Epithelial cell of proximal tubule (primary cell): ENCODE results near the gene CNOT9. TPM values are rescaled to one million over a fixed set of nuclear protein-coding genes. Genes with fewer than 3 reads are reported as not detected.

Source experiments
- DNase-seq: peaks from one replicate; pipeline ENCODE4 v3.0.0-alpha.2; 2011; ENCODE audit warnings: low read depth
- H3K4me3 ChIP-seq: 2 replicates; pipeline ENCODE4 v1.5.1; 2011; ENCODE audit warnings: low read depth, mild to moderate bottlenecking, low read length
- CTCF ChIP-seq: conservative IDR thresholded peaks from 2 replicates; pipeline ENCODE4 v1.5.1; 2012; ENCODE audit warnings: low read depth, mild to moderate bottlenecking, low read length
- total RNA-seq: library from RNA; depleted of rRNA; stranded (reverse); fragments of >200 nt; gene quantifications from 2 replicates; pipeline ENCODE4 v1.2.3, GENCODE V29; 2015

Gene CNOT9
- total RNA-seq, 1 donor from 2014 or later, result 56.8 TPM

- DNase-seq, result no peak
- no peak overlapping the region for H3K4me3 ChIP-seq
- TF ChIP-seq CTCF, result no peak
Observed at GRCh38 chr2:218566296-218566695, 2.3 kb upstream of the CNOT9 start.

- peak overlapping the region; percentile 77 for H3K4me3 ChIP-seq
- TF ChIP-seq CTCF, result no peak
- no peak for DNase-seq
Observed at GRCh38 chr2:218567797-218568189, 846 bp upstream of the CNOT9 start.

GRCh38 chr2:218569038-218569431 lies 396 bp downstream of the CNOT9 start:
- peak overlapping the region; percentile 77 for H3K4me3 ChIP-seq
- peak; percentile 32 for DNase-seq
- no peak for TF ChIP-seq CTCF

GRCh38 chr2:218569661-218570500 lies 1.2 kb downstream of the CNOT9 start:
- DNase-seq, result peak; percentile 39
- peak overlapping the region; percentile 77 for H3K4me3 ChIP-seq
- TF ChIP-seq CTCF, result no peak

GRCh38 chr2:218570850-218571249 lies 2.2 kb downstream of the CNOT9 start:
- peak overlapping the region; percentile 77 for H3K4me3 ChIP-seq
- TF ChIP-seq CTCF, result no peak
- DNase-seq, result no peak

- H3K4me3 ChIP-seq, result no peak overlapping the region
- DNase-seq, result no peak
- TF ChIP-seq CTCF, result no peak
Observed at GRCh38 chr2:218576854-218577253, 8.2 kb downstream of the CNOT9 start.
